ENCODE results near the gene WDR1. TPM values are rescaled to one million over a fixed set of nuclear protein-coding genes. Genes with fewer than 3 reads are reported as not detected.

The WDR1 gene
- total and polyA plus RNA-seq, 2 of the 13 experiments (the other 11 are each of a cell fraction or from before 2014, with no cell fraction given), result 106 to 198 TPM

DNA sequence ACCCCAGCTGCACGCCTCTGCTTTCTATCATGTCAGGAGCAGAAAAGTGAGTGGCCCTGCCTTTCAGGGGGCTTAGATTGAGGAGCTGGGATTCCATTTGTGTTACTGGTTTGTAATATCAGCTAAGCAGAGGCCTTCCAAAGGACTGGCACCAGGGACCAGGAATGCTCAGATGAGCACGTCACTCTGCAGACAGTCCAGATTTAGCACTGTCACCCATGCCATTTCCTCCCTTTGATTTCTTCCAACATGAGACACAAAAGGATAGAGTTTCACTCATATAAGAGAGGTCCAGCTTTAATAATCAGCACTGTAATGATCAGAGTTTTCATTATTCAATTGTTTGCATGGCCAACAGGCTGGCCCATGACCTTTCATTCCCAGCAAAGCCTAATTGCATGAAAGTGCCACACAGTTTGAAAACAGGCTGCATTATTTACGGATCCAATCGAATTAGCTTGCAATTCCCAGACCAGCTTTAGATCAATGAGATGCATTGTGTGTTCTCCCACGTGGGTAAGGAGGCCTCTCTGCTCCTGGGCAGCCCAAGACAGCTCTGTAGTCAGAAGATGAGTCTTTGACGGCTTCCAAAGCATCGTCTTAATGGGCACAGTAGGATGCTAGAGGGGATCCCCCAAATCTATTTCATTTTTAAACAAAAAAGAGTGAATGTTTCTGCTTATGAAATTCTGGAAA is 85.5 kb downstream of the WDR1 start (continued):
- no peak for TF ChIP-seq SOX13 (IDR thresholded peaks at IDR 0.05)
- TF ChIP-seq SOX13 (CRISPR knock-in tag; conservative IDR thresholded peaks at IDR 0.05 in 1 of 2, IDR thresholded peaks at IDR 0.05 in 1 of 2), result 0 out of 4 replicates have a peak, but pooled peaks of 1 of the 2 experiments have one; percentile 7
- TF ChIP-seq ZNF501 (CRISPR knock-in tag; IDR thresholded peaks at IDR 0.05), result 0 out of 2 replicates have a peak, but pooled peaks have one; percentile 20
- 0 out of 2 replicates have a peak, but pooled peaks have one; percentile 23 for TF ChIP-seq HDAC1 (CRISPR knock-in tag; IDR thresholded peaks at IDR 0.05)

DNA sequence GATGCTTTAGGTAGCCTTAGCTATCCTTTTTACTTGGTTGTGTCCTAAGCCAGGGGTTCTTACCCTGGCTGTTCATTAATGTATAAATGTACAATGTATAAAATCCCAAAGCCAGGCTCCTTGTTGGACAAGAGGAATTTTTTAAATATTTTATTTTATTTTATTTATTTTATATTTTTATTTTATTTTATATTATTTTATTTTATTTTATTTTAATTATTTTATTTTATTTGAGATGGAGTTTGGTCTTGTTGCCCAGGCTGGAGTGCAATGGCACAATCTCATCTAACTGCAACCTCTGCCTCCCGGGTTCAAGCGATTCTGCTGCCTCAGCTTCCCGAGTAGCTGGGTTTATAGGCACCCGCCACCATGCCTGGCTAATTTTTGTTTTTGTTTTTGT is 87.2 kb downstream of the WDR1 start:
- in situ Hi-C loops (cut with HindIII; ENCODE audit: extremely low pct_ligation_motif_present, low pct_unique_long_range_greater_than_20kb) (no loop called here), intact Hi-C loops (cut with micrococcal nuclease; ENCODE audit: unreplicated experiment) (no loop called here)
- peaks cover 84% of the 10 kb centered on the region for H3K4me1 ChIP-seq (ENCODE audit: insufficient read depth, low read length)
- H3K27me3 ChIP-seq (ENCODE audit: control insufficient read depth in 1 of 2, insufficient read depth in 2 of 2, low read length in 2 of 2), result no peaks in the 10 kb centered on the region
- POLR2A ChIA-PET, result no interaction called here
- H3K79me2 ChIP-seq (ENCODE audit: insufficient read depth, low read length), result no peaks in the 10 kb centered on the region
- 97% methylated on average over 4 of the region's 4 CpGs for WGBS (ENCODE audit: low lambda C conversion rate)
- H3K9ac ChIP-seq (ENCODE audit: insufficient read depth, low read depth, low read length), result no peak overlapping the region
- DNase-seq (ENCODE audit: low spot score), result no peak
- no peaks in the 10 kb centered on the region for H3K9me3 ChIP-seq (ENCODE audit: low read length)
- H3K4me2 ChIP-seq (ENCODE audit: low read depth, low read length), result no peak overlapping the region
- CTCF ChIA-PET (ENCODE audit: low intra/inter-chr PET ratio, low total read pairs), result no interaction called here
- no peak overlapping the region for H3K27ac ChIP-seq (ENCODE audit: extremely low read length, insufficient read depth, low read length)
- H2AFZ ChIP-seq (ENCODE audit: low read length), result no peak overlapping the region
- no peak for ATAC-seq
- H4K20me1 ChIP-seq (ENCODE audit: insufficient read depth, low read length), result no peaks in the 10 kb centered on the region
- no peaks in the 10 kb centered on the region for H3K36me3 ChIP-seq (replicated peaks in 1 of 2; ENCODE audit: control insufficient read depth in 1 of 2, insufficient read depth in 2 of 2, low read length in 2 of 2)
- BruUV-seq (replicated peaks), result no TSS peak
- no peak overlapping the region for H3K4me3 ChIP-seq (replicated peaks in 1 of 3; ENCODE audit: insufficient read depth in 1 of 3, low read depth in 2 of 3, low read length in 3 of 3)
- FAIRE-seq, result no peak
- TF ChIP-seq ATF1 (CRISPR knock-in tag; IDR thresholded peaks at IDR 0.05) (no peak), FOXK1 (CRISPR knock-in tag; IDR thresholded peaks at IDR 0.05; ENCODE audit: borderline replicate concordance, low read depth) (no peak), ZNF484 (CRISPR knock-in tag; IDR thresholded peaks at IDR 0.05; ENCODE audit: borderline replicate concordance, low read depth) (no peak), MIER2 (CRISPR knock-in tag; IDR thresholded peaks at IDR 0.05) (no peak), GATAD2A (CRISPR knock-in tag; IDR thresholded peaks at IDR 0.05) (no peak), CEBPB (IDR thresholded peaks at IDR 0.05; ENCODE audit: borderline replicate concordance, low read depth, low read length) (no peak), ZNF432 (CRISPR knock-in tag; IDR thresholded peaks at IDR 0.05; ENCODE audit: borderline replicate concordance) (no peak), PHF8 (CRISPR knock-in tag; IDR thresholded peaks at IDR 0.05) (no peak)
- TF ChIP-seq, protein P1, sequence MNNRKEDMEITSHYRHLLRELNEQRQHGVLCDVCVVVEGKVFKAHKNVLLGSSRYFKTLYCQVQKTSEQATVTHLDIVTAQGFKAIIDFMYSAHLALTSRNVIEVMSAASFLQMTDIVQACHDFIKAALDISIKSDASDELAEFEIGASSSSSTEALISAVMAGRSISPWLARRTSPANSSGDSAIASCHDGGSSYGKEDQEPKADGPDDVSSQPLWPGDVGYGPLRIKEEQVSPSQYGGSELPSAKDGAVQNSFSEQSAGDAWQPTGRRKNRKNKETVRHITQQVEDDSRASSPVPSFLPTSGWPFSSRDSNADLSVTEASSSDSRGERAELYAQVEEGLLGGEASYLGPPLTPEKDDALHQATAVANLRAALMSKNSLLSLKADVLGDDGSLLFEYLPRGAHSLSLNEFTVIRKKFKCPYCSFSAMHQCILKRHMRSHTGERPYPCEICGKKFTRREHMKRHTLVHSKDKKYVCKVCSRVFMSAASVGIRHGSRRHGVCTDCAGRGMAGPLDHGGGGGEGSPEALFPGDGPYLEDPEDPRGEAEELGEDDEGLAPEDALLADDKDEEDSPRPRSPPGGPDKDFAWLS (CRISPR knock-in tag; IDR thresholded peaks at IDR 0.05; ENCODE audit: borderline replicate concordance), result no peak
- TF ChIP-seq, protein P2, sequence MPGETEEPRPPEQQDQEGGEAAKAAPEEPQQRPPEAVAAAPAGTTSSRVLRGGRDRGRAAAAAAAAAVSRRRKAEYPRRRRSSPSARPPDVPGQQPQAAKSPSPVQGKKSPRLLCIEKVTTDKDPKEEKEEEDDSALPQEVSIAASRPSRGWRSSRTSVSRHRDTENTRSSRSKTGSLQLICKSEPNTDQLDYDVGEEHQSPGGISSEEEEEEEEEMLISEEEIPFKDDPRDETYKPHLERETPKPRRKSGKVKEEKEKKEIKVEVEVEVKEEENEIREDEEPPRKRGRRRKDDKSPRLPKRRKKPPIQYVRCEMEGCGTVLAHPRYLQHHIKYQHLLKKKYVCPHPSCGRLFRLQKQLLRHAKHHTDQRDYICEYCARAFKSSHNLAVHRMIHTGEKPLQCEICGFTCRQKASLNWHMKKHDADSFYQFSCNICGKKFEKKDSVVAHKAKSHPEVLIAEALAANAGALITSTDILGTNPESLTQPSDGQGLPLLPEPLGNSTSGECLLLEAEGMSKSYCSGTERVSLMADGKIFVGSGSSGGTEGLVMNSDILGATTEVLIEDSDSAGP (CRISPR knock-in tag; IDR thresholded peaks at IDR 0.05; ENCODE audit: borderline replicate concordance), result no peak
- TF ChIP-seq, protein P3, sequence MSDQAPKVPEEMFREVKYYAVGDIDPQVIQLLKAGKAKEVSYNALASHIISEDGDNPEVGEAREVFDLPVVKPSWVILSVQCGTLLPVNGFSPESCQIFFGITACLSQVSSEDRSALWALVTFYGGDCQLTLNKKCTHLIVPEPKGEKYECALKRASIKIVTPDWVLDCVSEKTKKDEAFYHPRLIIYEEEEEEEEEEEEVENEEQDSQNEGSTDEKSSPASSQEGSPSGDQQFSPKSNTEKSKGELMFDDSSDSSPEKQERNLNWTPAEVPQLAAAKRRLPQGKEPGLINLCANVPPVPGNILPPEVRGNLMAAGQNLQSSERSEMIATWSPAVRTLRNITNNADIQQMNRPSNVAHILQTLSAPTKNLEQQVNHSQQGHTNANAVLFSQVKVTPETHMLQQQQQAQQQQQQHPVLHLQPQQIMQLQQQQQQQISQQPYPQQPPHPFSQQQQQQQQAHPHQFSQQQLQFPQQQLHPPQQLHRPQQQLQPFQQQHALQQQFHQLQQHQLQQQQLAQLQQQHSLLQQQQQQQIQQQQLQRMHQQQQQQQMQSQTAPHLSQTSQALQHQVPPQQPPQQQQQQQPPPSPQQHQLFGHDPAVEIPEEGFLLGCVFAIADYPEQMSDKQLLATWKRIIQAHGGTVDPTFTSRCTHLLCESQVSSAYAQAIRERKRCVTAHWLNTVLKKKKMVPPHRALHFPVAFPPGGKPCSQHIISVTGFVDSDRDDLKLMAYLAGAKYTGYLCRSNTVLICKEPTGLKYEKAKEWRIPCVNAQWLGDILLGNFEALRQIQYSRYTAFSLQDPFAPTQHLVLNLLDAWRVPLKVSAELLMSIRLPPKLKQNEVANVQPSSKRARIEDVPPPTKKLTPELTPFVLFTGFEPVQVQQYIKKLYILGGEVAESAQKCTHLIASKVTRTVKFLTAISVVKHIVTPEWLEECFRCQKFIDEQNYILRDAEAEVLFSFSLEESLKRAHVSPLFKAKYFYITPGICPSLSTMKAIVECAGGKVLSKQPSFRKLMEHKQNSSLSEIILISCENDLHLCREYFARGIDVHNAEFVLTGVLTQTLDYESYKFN (CRISPR knock-in tag; conservative IDR thresholded peaks at IDR 0.05), result no peak
- TF ChIP-seq, protein P4, sequence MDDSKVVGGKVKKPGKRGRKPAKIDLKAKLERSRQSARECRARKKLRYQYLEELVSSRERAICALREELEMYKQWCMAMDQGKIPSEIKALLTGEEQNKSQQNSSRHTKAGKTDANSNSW (CRISPR knock-in tag; IDR thresholded peaks at IDR 0.05; ENCODE audit: borderline replicate concordance), result no peak
